ENCODE results near the gene LYPLA2.
"Not testable (repeated sequence)": the region's sequence is repeated elsewhere in the genome, so short reads cannot be mapped to it uniquely, and the experiment has no call there.

LYPLA2 gene

GRCh38 chr1:23801338-23801748, 10.4 kb downstream of the LYPLA2 start:
- DNase-seq (ENCODE audit: low read depth) = no peak

DNA sequence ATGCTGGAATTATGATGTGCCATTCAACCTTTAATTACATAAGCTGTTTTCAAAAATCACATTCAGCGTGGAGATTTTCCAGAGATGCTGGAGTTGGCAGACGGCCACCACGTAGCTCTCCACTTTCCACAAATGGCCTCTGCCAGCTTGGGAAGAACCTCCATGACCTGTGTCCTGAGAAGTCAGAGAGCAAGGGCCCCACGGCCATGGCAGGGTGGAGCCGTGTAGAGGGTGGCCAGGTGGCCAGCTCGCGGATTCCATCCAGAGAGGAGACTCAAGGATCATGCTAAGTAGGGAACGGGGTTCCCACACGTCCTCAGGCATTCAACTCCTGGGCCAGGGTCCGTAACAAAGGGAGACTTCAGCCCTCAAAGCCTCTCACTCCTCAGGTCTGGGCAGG, 10.9 kb downstream of the LYPLA2 start:
- DNase-seq (ENCODE audit: low read depth) = no peak

- DNase-seq (ENCODE audit: low read depth) = not testable (repeated sequence)
These were observed 11.9 kb downstream of the LYPLA2 start for GRCh38 chr1:23802809-23803342.

GRCh38 chr1:23803674-23804073, 12.7 kb downstream of the LYPLA2 start:
- no peak for DNase-seq (ENCODE audit: low read depth)

GRCh38 chr1:23804183-23804835, 13.4 kb downstream of the LYPLA2 start:
- no peak for DNase-seq (ENCODE audit: low read depth)

DNA sequence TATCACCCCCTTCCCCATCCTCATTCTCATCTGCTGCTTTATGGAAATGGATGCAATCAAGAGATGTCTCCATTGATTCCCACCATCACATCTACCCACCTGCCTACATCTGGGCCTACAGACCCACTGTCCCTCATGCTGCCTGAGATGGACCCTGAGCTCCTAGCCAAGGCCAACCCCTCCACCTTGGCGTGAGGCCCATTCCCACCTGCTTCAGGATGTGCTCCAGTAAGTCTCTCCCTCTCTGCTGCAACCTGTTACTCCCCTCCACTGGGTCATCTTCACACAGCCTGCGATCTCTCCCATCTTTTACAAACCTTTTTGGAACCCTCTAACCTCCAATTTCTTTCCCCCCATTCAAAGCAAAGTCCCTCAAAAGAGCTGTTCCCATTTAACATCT, 14.1 kb downstream of the LYPLA2 start:
- no peak for DNase-seq (ENCODE audit: low read depth)

DNA sequence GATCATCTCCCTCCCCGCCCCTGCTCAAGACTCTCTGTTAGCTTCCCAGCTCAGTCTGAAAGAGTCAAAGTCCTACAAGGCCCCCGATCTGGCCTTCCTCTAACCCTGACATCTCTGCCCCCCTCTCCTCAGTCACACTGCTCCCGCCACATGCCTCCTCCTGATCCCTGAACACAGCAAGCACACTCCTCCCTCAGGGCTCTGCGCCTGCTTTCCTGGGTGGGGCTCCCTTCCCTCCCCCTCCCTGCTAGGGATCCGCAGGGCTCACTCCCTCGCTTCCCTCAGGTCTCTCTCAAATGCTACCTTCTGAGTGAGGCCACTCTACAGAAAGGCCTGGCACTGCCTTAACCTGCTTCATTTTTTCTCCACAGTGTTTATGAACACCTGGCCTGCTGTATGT, 15.3 kb downstream of the LYPLA2 start:
- DNase-seq (ENCODE audit: low read depth) = no peak

- no peak for DNase-seq (ENCODE audit: low read depth)
These were observed 16.5 kb downstream of the LYPLA2 start for GRCh38 chr1:23807453-23807852.

GRCh38 chr1:23809751-23810171, 18.8 kb downstream of the LYPLA2 start:
- peak; percentile 73 for DNase-seq (ENCODE audit: low read depth)

DNA sequence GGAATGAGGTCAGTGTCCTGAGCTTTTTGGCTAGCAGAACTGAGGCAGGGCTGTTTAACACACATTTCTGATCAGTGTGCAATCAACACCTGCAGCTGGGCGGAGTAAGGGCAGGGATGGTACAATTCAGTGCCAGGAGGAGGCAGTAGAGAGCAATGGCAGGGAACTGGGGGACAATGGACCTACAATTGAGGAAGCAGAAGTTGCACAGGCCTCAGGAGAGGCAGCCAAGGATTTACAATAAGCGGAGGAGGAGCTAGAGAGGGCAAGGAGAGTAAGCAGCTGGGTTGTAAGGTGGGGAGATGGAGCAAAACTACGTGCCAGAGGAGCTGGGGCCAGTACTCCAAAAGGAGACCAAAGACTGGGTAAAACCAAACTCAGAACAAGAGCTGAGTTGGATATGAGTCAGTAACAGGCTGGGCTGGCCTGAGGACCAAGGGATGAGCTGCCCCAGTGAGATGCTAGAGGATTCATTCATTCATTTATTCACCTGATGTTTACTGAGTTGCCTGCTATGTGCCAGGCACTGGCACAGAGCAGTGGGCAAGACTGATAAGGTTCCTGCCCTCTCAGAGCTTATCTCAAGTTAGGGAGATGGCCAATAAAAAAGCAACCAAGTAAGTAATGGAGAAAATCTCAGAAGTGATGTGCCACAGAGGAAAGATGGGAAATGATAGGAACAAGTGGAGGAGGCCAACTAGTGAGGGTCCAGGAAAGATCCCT, 20.0 kb downstream of the LYPLA2 start:
- peak; percentile 35 for DNase-seq (ENCODE audit: low read depth)

DNA sequence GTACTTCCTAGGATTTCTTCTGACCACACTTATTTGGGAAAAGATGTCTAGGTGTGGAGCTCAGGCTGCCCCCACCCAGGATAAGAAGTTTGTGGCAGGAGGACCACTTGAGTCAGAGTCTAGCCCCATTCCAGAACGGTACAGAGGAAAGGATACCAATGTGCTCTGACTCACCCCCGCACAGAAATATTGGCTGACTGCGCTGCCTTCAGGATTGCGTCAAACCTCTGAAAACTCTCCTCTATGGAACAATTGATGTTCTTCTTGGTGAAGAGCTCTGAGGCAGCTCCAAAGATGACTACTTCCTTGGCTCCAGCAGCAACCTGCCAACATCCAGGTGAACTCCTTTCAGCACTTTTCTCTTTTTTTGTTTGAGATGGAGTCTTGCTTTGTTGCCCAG, 23.1 kb downstream of the LYPLA2 start:
- DNase-seq (ENCODE audit: low read depth) = no peak

DNA sequence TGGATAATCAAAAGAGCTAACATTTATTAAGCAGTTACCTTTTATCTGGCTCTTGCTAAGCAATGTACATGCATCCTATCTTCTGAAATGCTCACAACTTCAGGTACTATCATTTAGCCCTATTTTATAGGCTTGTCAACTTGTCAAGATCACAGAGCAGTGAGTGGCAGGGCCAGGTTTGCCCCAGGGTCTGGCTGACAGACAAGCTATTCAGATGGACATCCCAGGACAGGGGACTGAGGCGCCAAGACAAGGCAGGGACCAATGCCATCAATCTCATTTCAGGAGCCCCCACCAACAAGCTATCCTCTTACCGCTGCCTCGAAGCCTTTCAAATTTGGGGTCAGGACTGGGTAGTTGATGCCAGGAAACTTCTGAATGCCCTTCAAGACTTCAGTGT, 25.4 kb downstream of the LYPLA2 start:
- DNase-seq (ENCODE audit: low read depth) = no peak

- DNase-seq (ENCODE audit: low read depth) = no peak
These were observed 26.0 kb downstream of the LYPLA2 start for GRCh38 chr1:23816906-23817305.

GRCh38 chr1:23817633-23818032, 26.7 kb downstream of the LYPLA2 start:
- DNase-seq (ENCODE audit: low read depth) = no peak

DNA sequence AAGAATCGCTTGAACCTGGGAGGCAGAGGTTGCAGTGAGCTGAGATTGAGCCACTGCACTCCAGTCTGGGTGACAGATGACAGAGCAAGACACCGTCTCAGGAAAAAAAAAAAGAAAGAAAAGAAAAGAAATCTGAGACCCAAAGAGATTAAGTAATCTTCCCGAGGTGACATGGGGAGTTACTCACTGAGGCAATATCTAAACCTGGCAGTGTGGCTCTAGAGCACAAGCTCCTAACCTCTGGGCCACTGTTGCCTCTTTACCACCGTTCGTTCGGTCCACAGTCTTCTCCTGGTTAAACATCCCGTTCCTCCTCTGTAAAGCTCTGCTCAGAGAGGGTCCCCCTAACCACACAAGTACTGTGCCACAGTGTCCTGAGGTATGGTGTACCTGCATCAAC, 32.8 kb downstream of the LYPLA2 start:
- no peak for DNase-seq (ENCODE audit: low read depth)

- no peak for DNase-seq (ENCODE audit: low read depth)
These were observed 33.7 kb downstream of the LYPLA2 start for GRCh38 chr1:23824711-23825075.

DNA sequence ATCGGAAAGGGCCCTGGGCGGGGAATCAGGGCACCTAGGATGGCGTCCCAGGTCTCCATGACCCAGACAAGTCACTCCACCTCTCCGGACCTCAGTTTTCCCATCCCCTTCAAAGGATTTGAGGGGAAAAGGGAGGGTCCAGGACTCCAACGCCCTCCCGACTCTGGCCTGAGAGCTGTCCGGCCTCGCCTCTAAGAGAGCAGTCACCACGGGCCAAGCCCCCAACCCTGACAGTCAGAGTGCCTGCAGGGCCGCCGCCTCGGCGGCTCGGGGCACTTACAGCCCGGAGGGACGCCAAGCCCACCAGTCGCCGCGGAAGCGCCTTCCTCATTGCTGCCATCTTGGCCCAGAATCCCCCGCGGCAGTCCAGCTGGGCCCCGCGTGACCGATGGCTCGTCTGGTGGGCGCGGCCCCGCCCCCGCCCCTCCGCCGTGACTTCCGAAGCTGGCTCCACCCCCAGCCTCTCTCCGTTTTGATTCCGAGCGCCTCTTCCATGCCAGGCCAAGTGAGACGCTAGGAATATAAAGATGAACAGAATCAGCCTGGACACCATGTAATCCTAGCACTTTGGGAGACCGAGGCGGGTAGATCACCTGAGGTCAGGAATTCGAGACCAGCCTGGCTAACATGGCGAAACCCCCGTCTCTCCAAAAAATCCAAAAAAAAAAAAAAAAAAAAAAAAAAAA, 34.3 kb downstream of the LYPLA2 start, which contains the start of gene HMGCL:
TSS of gene HMGCL (minus strand) at position 354 of the 686 bp plus-strand sequence. CDS start at position 340, 14 bp downstream.
- DNase-seq (ENCODE audit: low read depth) = peak; percentile 85

DNA sequence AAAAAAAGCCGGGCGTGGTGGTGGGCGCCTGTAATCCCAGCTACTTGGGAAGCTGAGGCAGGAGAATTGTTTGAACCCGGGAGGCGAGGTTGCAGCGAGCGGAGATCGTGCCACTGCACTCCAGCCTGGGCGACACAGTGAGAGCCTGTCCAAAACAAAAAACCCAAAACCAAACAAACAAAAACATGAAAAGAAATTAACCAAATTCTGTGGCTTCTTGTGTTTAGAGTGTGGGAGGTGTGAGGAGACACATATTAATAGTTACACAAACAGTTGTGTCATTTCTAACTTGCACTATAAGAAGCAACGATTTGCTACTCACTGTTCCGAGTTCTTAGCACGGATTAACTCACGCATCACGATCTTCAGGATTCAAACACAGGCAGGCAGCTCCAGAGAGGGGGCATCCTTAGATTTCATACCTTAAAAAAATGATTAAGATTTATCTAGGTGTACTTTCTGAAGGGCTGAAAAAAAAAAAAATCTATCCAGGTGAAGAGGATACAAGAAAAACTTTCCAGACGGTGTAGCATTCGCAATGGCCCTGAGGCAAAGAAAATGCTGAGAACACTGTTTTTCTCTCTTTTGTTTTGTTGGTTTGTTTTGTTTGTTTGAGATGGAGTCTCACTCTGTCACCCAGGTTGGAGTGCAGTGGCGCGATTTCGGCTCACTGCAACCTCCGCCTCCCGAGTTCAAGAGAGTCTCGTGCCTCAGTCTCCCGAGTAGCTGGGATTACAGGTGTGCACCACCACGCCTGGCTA, 35.0 kb downstream of the LYPLA2 start:
- DNase-seq (ENCODE audit: low read depth) = no peak

GRCh38 chr1:23826590-23826989, 35.6 kb downstream of the LYPLA2 start:
- DNase-seq (ENCODE audit: low read depth) = not testable (repeated sequence)

DNA sequence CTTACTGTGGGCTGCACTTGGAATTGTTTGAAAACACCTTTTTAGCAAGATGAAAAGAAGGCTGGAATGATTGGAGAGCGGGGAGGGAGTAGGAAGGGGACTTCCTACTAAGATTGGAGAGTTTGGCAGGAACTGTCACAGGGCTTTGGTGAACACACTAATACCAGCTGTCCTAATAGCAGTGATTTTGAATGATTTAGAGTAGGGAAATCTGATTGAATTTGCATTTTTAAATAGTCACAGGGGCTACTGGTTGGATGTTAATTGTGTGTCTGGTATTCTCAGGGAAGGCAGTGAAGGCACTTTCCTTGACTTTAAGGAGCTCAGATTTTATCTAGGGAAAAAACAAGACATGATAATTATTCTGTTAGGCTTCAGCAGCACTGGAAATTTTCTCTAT, 36.8 kb downstream of the LYPLA2 start:
- DNase-seq (ENCODE audit: low read depth) = no peak

DNA sequence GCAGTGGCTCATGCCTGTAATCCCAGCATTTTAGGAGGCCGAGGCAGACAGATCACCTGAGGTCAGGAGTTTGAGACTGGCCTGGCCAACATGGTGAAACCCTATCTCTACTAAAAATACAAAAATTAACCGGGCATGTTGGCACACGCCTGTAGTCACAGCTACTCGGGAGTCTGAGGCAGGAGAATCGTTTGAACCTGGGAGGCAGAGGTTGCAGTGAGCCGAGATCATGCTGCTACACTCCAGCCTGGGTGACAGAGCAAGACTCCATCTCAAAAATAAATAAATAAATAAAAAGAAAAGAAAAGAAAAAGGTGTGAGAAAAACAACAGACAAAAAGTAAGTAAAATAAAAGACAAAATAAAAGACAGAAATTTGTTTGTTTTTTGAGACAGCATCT, 43.2 kb downstream of the LYPLA2 start:
- not testable (repeated sequence) for DNase-seq (ENCODE audit: low read depth)

GRCh38 chr1:23836037-23836436, 45.1 kb downstream of the LYPLA2 start:
- no peak for DNase-seq (ENCODE audit: low read depth)
